ENCODE data around the gene MYO15A.

The MYO15A gene

GRCh38 chr17:18184143-18185031 lies 75.8 kb downstream of the MYO15A start:
- peak overlapping the region; percentile 97 for H3K27ac Mint-ChIP-seq
- DNase-seq (ENCODE audit: low spot score in 2 of 2) (peak; percentile 62 to 65), ATAC-seq (ENCODE audit: low read depth) (peak; percentile 15)
- H3K9me3 Mint-ChIP-seq, result no peaks in the 10 kb centered on the region
- peaks cover 41% of the 10 kb centered on the region for H3K4me1 Mint-ChIP-seq
- peak overlapping the region; percentile 95 for H3K4me3 Mint-ChIP-seq
- no peaks in the 10 kb centered on the region for H3K27me3 Mint-ChIP-seq
- H3K36me3 Mint-ChIP-seq, result peaks cover 9% of the 10 kb centered on the region

- DNase-seq (ENCODE audit: low spot score in 2 of 2) (no peak), ATAC-seq (ENCODE audit: low read depth) (no peak)
- Mint-ChIP-seq H3K4me3 (peak overlapping the region; percentile 95), H3K27ac (peak overlapping the region; percentile 97), H3K27me3 (no peaks in the 10 kb centered on the region), H3K36me3 (peaks cover 9% of the 10 kb centered on the region), H3K4me1 (peaks cover 44% of the 10 kb centered on the region), H3K9me3 (no peaks in the 10 kb centered on the region)
Measured at GRCh38 chr17:18185391-18185790, 76.8 kb downstream of the MYO15A start.

GRCh38 chr17:18185832-18186626 lies 77.5 kb downstream of the MYO15A start:
- peak overlapping the region; percentile 97 for H3K27ac Mint-ChIP-seq
- H3K4me3 Mint-ChIP-seq, result peak overlapping the region; percentile 95
- DNase-seq (ENCODE audit: low spot score in 2 of 2) (no peak), ATAC-seq (ENCODE audit: low read depth) (no peak)
- H3K9me3 Mint-ChIP-seq, result no peaks in the 10 kb centered on the region
- peaks cover 9% of the 10 kb centered on the region for H3K36me3 Mint-ChIP-seq
- H3K4me1 Mint-ChIP-seq, result peaks cover 47% of the 10 kb centered on the region
- H3K27me3 Mint-ChIP-seq, result no peaks in the 10 kb centered on the region

- H3K36me3 Mint-ChIP-seq, result peaks cover 9% of the 10 kb centered on the region
- peak overlapping the region; percentile 97 for H3K27ac Mint-ChIP-seq
- H3K4me3 Mint-ChIP-seq, result peak overlapping the region; percentile 95
- ATAC-seq (ENCODE audit: low read depth) (no peak), DNase-seq (ENCODE audit: low spot score in 2 of 2) (no peak)
- no peaks in the 10 kb centered on the region for H3K9me3 Mint-ChIP-seq
- H3K4me1 Mint-ChIP-seq, result peaks cover 52% of the 10 kb centered on the region
- no peaks in the 10 kb centered on the region for H3K27me3 Mint-ChIP-seq
Measured at GRCh38 chr17:18186627-18186982, 78.0 kb downstream of the MYO15A start.

- H3K9me3 Mint-ChIP-seq, result no peaks in the 10 kb centered on the region
- peaks cover 9% of the 10 kb centered on the region for H3K36me3 Mint-ChIP-seq
- DNase-seq (ENCODE audit: low spot score in 2 of 2) (no peak), ATAC-seq (ENCODE audit: low read depth) (no peak)
- peak overlapping the region; percentile 95 for H3K4me3 Mint-ChIP-seq
- H3K27me3 Mint-ChIP-seq, result no peaks in the 10 kb centered on the region
- peaks cover 48% of the 10 kb centered on the region for H3K4me1 Mint-ChIP-seq
- peak overlapping the region; percentile 3 for H3K27ac Mint-ChIP-seq
Measured at GRCh38 chr17:18187226-18187625, 78.7 kb downstream of the MYO15A start.

- Mint-ChIP-seq H3K27ac (peak overlapping the region; percentile 47), H3K27me3 (no peaks in the 10 kb centered on the region), H3K9me3 (no peaks in the 10 kb centered on the region), H3K4me3 (peak overlapping the region; percentile 95), H3K36me3 (peaks cover 9% of the 10 kb centered on the region), H3K4me1 (peaks cover 46% of the 10 kb centered on the region)
- DNase-seq (ENCODE audit: low spot score in 2 of 2) (no peak), ATAC-seq (ENCODE audit: low read depth) (no peak)
Measured at GRCh38 chr17:18187821-18188761, 79.5 kb downstream of the MYO15A start.

- no peak for DNase-seq (ENCODE audit: low spot score in 2 of 2)
- Mint-ChIP-seq H3K9me3 (no peaks in the 10 kb centered on the region), H3K4me3 (no peak overlapping the region), H3K36me3 (peaks cover 20% of the 10 kb centered on the region), H3K27me3 (no peaks in the 10 kb centered on the region), H3K27ac (no peak overlapping the region), H3K4me1 (peaks cover 47% of the 10 kb centered on the region)
- no peak for ATAC-seq (ENCODE audit: low read depth)
Measured at GRCh38 chr17:18190628-18191235, 82.2 kb downstream of the MYO15A start.

GRCh38 chr17:18191236-18191667 lies 82.7 kb downstream of the MYO15A start:
- Mint-ChIP-seq H3K27ac (no peak overlapping the region), H3K9me3 (no peaks in the 10 kb centered on the region), H3K27me3 (no peaks in the 10 kb centered on the region), H3K4me1 (peaks cover 41% of the 10 kb centered on the region), H3K36me3 (peaks cover 23% of the 10 kb centered on the region), H3K4me3 (no peak overlapping the region)
- ATAC-seq (ENCODE audit: low read depth), result no peak
- DNase-seq (ENCODE audit: low spot score in 2 of 2), result no peak

GRCh38 chr17:18191967-18192366 lies 83.4 kb downstream of the MYO15A start:
- H3K4me3 Mint-ChIP-seq, result no peak overlapping the region
- no peak for DNase-seq (ENCODE audit: low spot score in 2 of 2)
- no peak for ATAC-seq (ENCODE audit: low read depth)
- H3K4me1 Mint-ChIP-seq, result peaks cover 34% of the 10 kb centered on the region
- no peaks in the 10 kb centered on the region for H3K9me3 Mint-ChIP-seq
- no peak overlapping the region for H3K27ac Mint-ChIP-seq
- H3K36me3 Mint-ChIP-seq, result peaks cover 26% of the 10 kb centered on the region
- no peaks in the 10 kb centered on the region for H3K27me3 Mint-ChIP-seq

- peaks cover 28% of the 10 kb centered on the region for H3K4me1 Mint-ChIP-seq
- H3K36me3 Mint-ChIP-seq, result peaks cover 29% of the 10 kb centered on the region
- H3K27me3 Mint-ChIP-seq, result no peaks in the 10 kb centered on the region
- no peak for ATAC-seq (ENCODE audit: low read depth)
- H3K4me3 Mint-ChIP-seq, result no peak overlapping the region
- no peak for DNase-seq (ENCODE audit: low spot score in 2 of 2)
- no peak overlapping the region for H3K27ac Mint-ChIP-seq
- no peaks in the 10 kb centered on the region for H3K9me3 Mint-ChIP-seq
Measured at GRCh38 chr17:18194394-18194793, 85.8 kb downstream of the MYO15A start.

- Mint-ChIP-seq H3K4me3 (no peak overlapping the region), H3K9me3 (no peaks in the 10 kb centered on the region), H3K27ac (no peak overlapping the region), H3K4me1 (peaks cover 28% of the 10 kb centered on the region), H3K36me3 (peaks cover 29% of the 10 kb centered on the region), H3K27me3 (no peaks in the 10 kb centered on the region)
- ATAC-seq (ENCODE audit: low read depth) (no peak), DNase-seq (ENCODE audit: low spot score in 2 of 2) (no peak)
Measured at GRCh38 chr17:18194804-18195203, 86.2 kb downstream of the MYO15A start.

GRCh38 chr17:18195246-18195645 lies 86.7 kb downstream of the MYO15A start:
- H3K27me3 Mint-ChIP-seq, result no peaks in the 10 kb centered on the region
- peaks cover 31% of the 10 kb centered on the region for H3K36me3 Mint-ChIP-seq
- no peak overlapping the region for H3K27ac Mint-ChIP-seq
- DNase-seq (ENCODE audit: low spot score in 2 of 2) (no peak), ATAC-seq (ENCODE audit: low read depth) (no peak)
- no peaks in the 10 kb centered on the region for H3K9me3 Mint-ChIP-seq
- H3K4me3 Mint-ChIP-seq, result no peak overlapping the region
- H3K4me1 Mint-ChIP-seq, result peaks cover 28% of the 10 kb centered on the region

- DNase-seq (ENCODE audit: low spot score in 2 of 2), result no peak
- no peaks in the 10 kb centered on the region for H3K9me3 Mint-ChIP-seq
- peaks cover 31% of the 10 kb centered on the region for H3K36me3 Mint-ChIP-seq
- H3K27me3 Mint-ChIP-seq, result no peaks in the 10 kb centered on the region
- H3K27ac Mint-ChIP-seq, result no peak overlapping the region
- H3K4me3 Mint-ChIP-seq, result no peak overlapping the region
- no peak for ATAC-seq (ENCODE audit: low read depth)
- H3K4me1 Mint-ChIP-seq, result peaks cover 26% of the 10 kb centered on the region
Measured at GRCh38 chr17:18197535-18198194, 89.1 kb downstream of the MYO15A start.

Data from memory B cell (primary cell).